ENCODE data around the gene CEP152. TPM values are rescaled to one million over a fixed set of nuclear protein-coding genes. Genes with fewer than 3 reads are reported as not detected.
A peak's percentile ranks its signal among the peaks of the same experiment; 100 is the strongest.
"Not testable (repeated sequence)": the region's sequence is repeated elsewhere in the genome, so short reads cannot be mapped to it uniquely, and the experiment has no call there.

The CEP152 gene
- total RNA-seq, 1 experiment from 2014 or later: 27.1 TPM

- Mint-ChIP-seq H3K27ac (ENCODE audit: unreplicated experiment) (no peak overlapping the region), H3K4me1 (ENCODE audit: low read depth, unreplicated experiment) (peaks cover 21% of the 10 kb centered on the region), H3K4me3 (ENCODE audit: low read depth, unreplicated experiment) (no peak overlapping the region), H3K27me3 (ENCODE audit: unreplicated experiment) (no peaks in the 10 kb centered on the region), H3K9me3 (ENCODE audit: low read depth, unreplicated experiment) (no peaks in the 10 kb centered on the region), H3K36me3 (ENCODE audit: insufficient read depth, unreplicated experiment) (no peaks in the 10 kb centered on the region)
- TF ChIP-seq CTCF (IDR thresholded peaks at IDR 0.05; ENCODE audit: unreplicated experiment): no peak
- peak; percentile 35 for DNase-seq
- CTCF ChIA-PET: no interaction called here
- intact Hi-C loops (cut with micrococcal nuclease; ENCODE audit: unreplicated experiment): loop anchor here (2.0 to 5.0 kb wide), 2 partner anchors 138 to 497 kb away; no protein-coding TSS in a partner anchor
- BruUV-seq (replicated peaks): no TSS peak
These were observed 44.9 kb upstream of the CEP152 start for GRCh38 chr15:48855501-48856440.

GRCh38 chr15:48854434-48854833 is 43.6 kb upstream of the CEP152 start:
- H3K36me3 Mint-ChIP-seq (ENCODE audit: insufficient read depth, unreplicated experiment); H3K4me3 Mint-ChIP-seq (ENCODE audit: low read depth, unreplicated experiment); H3K27me3 Mint-ChIP-seq (ENCODE audit: unreplicated experiment); BruUV-seq (replicated peaks); CTCF ChIA-PET; H3K9me3 Mint-ChIP-seq (ENCODE audit: low read depth, unreplicated experiment); DNase-seq; H3K27ac Mint-ChIP-seq (ENCODE audit: unreplicated experiment): not testable (repeated sequence)
- H3K4me1 Mint-ChIP-seq (ENCODE audit: low read depth, unreplicated experiment): peaks cover 21% of the 10 kb centered on the region
- intact Hi-C loops (cut with micrococcal nuclease; ENCODE audit: unreplicated experiment): loop anchor here (2.0 kb wide), 1 partner anchor 496 kb away; no protein-coding TSS in a partner anchor

- CTCF ChIA-PET: no interaction called here
- no TSS peak for BruUV-seq (replicated peaks)
- no peak for DNase-seq
- Mint-ChIP-seq H3K4me3 (ENCODE audit: low read depth, unreplicated experiment) (no peak overlapping the region), H3K27ac (ENCODE audit: unreplicated experiment) (no peak overlapping the region), H3K4me1 (ENCODE audit: low read depth, unreplicated experiment) (peaks cover 13% of the 10 kb centered on the region), H3K9me3 (ENCODE audit: low read depth, unreplicated experiment) (no peaks in the 10 kb centered on the region), H3K36me3 (ENCODE audit: insufficient read depth, unreplicated experiment) (no peaks in the 10 kb centered on the region), H3K27me3 (ENCODE audit: unreplicated experiment) (no peaks in the 10 kb centered on the region)
- intact Hi-C loops (cut with micrococcal nuclease; ENCODE audit: unreplicated experiment): no loop called here
- TF ChIP-seq CTCF (IDR thresholded peaks at IDR 0.05; ENCODE audit: unreplicated experiment): no peak
These were observed 41.1 kb upstream of the CEP152 start for GRCh38 chr15:48851956-48852355.

GRCh38 chr15:48850648-48851047 is 39.8 kb upstream of the CEP152 start:
- Mint-ChIP-seq H3K4me3 (ENCODE audit: low read depth, unreplicated experiment) (no peak overlapping the region), H3K9me3 (ENCODE audit: low read depth, unreplicated experiment) (no peaks in the 10 kb centered on the region), H3K4me1 (ENCODE audit: low read depth, unreplicated experiment) (peaks cover 7% of the 10 kb centered on the region), H3K27me3 (ENCODE audit: unreplicated experiment) (no peaks in the 10 kb centered on the region), H3K36me3 (ENCODE audit: insufficient read depth, unreplicated experiment) (no peaks in the 10 kb centered on the region), H3K27ac (ENCODE audit: unreplicated experiment) (no peak overlapping the region)
- no peak for DNase-seq
- no peak for TF ChIP-seq CTCF (IDR thresholded peaks at IDR 0.05; ENCODE audit: unreplicated experiment)
- no TSS peak for BruUV-seq (replicated peaks)
- CTCF ChIA-PET: no interaction called here
- intact Hi-C loops (cut with micrococcal nuclease; ENCODE audit: unreplicated experiment): no loop called here

GRCh38 chr15:48845123-48845522 is 34.3 kb upstream of the CEP152 start:
- CTCF ChIA-PET: no interaction called here
- no peak overlapping the region for H3K27ac Mint-ChIP-seq (ENCODE audit: unreplicated experiment)
- TF ChIP-seq CTCF (IDR thresholded peaks at IDR 0.05; ENCODE audit: unreplicated experiment): no peak
- no peak for DNase-seq
- H3K4me1 Mint-ChIP-seq (ENCODE audit: low read depth, unreplicated experiment): no peaks in the 10 kb centered on the region
- no peak overlapping the region for H3K4me3 Mint-ChIP-seq (ENCODE audit: low read depth, unreplicated experiment)
- intact Hi-C loops (cut with micrococcal nuclease; ENCODE audit: unreplicated experiment): no loop called here
- no TSS peak for BruUV-seq (replicated peaks)
- H3K36me3 Mint-ChIP-seq (ENCODE audit: insufficient read depth, unreplicated experiment): no peaks in the 10 kb centered on the region
- no peaks in the 10 kb centered on the region for H3K9me3 Mint-ChIP-seq (ENCODE audit: low read depth, unreplicated experiment)
- no peaks in the 10 kb centered on the region for H3K27me3 Mint-ChIP-seq (ENCODE audit: unreplicated experiment)
